AG04449 (cell line): ENCODE data around the gene PPP2R2C.

Experiments used
- CTCF ChIA-PET: fragments of 350-600 bp; formaldehyde crosslinking; extraction: SDS; loops from one replicate; lab custom pipeline; 2021; ENCODE audit warnings: antibody characterized with exemption; lab: Yijun Ruan, JAX
- POLR2A ChIA-PET: fragments of 400-600, 350-600 bp; formaldehyde crosslinking; extraction: SDS; loops from one replicate; lab custom pipeline; 2020; ENCODE audit warnings: antibody characterized with exemption, inconsistent platforms; lab: Yijun Ruan, JAX
- DNase-seq: peaks from one replicate; pipeline ENCODE4 v3.0.0-alpha.2; 2010; ENCODE audit warnings: low read depth, low spot score
- H3K4me3 ChIP-seq: 2 replicates; pipeline ENCODE4 v1.5.1; 2011; ENCODE audit warnings: low read depth, mild to moderate bottlenecking, control low read depth, low read length
- TF ChIP-seq, protein P1 (sequence below): IDR thresholded peaks from one replicate; pipeline ENCODE4 v1.5.1; 2011; ENCODE audit warnings: mild to moderate bottlenecking, moderate library complexity, low read length, control low read depth, inconsistent platforms; ENCODE audit not compliant: insufficient read depth; ENCODE audit errors: missing control alignments

The PPP2R2C gene

GRCh38 chr4:6308899-6309643 is 163.3 kb downstream of the PPP2R2C start:
- peak overlapping the region; percentile 29 for H3K4me3 ChIP-seq
- ChIA-PET POLR2A (no interaction called here), CTCF (interaction anchor here (1.3 to 2.9 kb wide), 2 partner anchors 23 to 60 kb away, joined by 4 to 11 read pairs; no protein-coding TSS in a partner anchor)
- no peak for DNase-seq
- TF ChIP-seq, protein P1, sequence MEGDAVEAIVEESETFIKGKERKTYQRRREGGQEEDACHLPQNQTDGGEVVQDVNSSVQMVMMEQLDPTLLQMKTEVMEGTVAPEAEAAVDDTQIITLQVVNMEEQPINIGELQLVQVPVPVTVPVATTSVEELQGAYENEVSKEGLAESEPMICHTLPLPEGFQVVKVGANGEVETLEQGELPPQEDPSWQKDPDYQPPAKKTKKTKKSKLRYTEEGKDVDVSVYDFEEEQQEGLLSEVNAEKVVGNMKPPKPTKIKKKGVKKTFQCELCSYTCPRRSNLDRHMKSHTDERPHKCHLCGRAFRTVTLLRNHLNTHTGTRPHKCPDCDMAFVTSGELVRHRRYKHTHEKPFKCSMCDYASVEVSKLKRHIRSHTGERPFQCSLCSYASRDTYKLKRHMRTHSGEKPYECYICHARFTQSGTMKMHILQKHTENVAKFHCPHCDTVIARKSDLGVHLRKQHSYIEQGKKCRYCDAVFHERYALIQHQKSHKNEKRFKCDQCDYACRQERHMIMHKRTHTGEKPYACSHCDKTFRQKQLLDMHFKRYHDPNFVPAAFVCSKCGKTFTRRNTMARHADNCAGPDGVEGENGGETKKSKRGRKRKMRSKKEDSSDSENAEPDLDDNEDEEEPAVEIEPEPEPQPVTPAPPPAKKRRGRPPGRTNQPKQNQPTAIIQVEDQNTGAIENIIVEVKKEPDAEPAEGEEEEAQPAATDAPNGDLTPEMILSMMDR, result no peak

GRCh38 chr4:6307891-6308290 is 164.5 kb downstream of the PPP2R2C start:
- no peak overlapping the region for H3K4me3 ChIP-seq
- ChIA-PET CTCF (interaction anchor here (1.0 to 2.9 kb wide), 3 partner anchors 11 to 58 kb away, joined by 3 to 11 read pairs (median 4); no protein-coding TSS in a partner anchor), POLR2A (no interaction called here)
- DNase-seq, result no peak
- TF ChIP-seq, protein P1, result no peak

DNA sequence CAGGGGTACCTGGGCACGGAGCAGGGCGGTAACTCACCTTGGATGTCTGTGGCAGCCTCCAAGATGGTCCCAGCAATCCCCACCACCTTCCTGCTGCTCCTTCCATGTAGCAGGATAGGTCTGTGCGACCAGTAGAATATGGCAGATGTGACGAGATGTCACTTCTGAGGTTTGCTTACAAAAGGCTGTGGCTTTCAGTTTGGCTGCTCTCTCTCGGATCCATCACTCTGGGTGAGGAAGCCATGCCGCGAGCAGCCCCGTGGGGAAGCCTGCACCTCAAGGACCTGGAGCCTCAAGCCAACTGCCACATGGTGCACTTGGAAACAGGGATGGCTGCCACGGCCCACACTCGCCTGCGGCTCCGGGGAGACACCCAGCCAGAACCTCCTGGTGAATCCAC is 165.2 kb downstream of the PPP2R2C start:
- POLR2A ChIA-PET, result no interaction called here
- DNase-seq, result no peak
- TF ChIP-seq, protein P1, result no peak
- CTCF ChIA-PET, result interaction anchor here (0.8 to 2.9 kb wide), 2 partner anchors 9 to 25 kb away, joined by 3 to 11 read pairs; no protein-coding TSS in a partner anchor
- no peak overlapping the region for H3K4me3 ChIP-seq

GRCh38 chr4:6306299-6306698 is 166.1 kb downstream of the PPP2R2C start:
- POLR2A ChIA-PET, result no interaction called here
- TF ChIP-seq, protein P1, result no peak
- no peak overlapping the region for H3K4me3 ChIP-seq
- DNase-seq, result no peak
- CTCF ChIA-PET, result interaction anchor here (0.6 to 2.9 kb wide), 8 partner anchors 9 to 240 kb away, joined by 3 to 11 read pairs (median 4); no protein-coding TSS in a partner anchor

- POLR2A ChIA-PET, result no interaction called here
- TF ChIP-seq, protein P1, result no peak
- CTCF ChIA-PET, result no interaction called here
- DNase-seq, result no peak
- no peak overlapping the region for H3K4me3 ChIP-seq
Observed at GRCh38 chr4:6303943-6304342, 168.5 kb downstream of the PPP2R2C start.

DNA sequence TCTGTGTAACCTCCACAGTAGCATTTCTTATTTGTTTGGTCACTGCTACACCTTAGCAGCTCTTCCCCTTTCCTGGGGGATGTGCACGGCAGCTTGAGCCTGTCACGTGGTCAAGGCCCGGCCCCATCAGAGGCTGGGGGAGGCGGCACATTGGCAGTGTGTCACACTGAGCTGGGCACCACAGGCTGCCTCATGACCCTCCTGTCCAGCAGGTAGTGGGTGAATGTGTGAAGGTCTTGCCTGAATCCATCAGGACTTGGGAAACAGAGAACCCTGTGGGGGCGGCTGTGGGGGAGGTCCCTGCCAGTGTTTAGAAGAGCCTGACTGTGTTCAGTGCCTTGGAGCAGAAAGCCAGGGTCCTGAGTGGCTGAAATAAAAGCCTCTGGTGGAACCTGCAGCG is 169.5 kb downstream of the PPP2R2C start:
- TF ChIP-seq, protein P1, result no peak
- DNase-seq, result no peak
- ChIA-PET POLR2A (no interaction called here), CTCF (interaction anchor here (1.1 to 1.5 kb wide), 2 partner anchors 24 to 53 kb away, joined by 5 read pairs; no protein-coding TSS in a partner anchor)
- H3K4me3 ChIP-seq, result no peak overlapping the region
